Loucy (cell line): Measurements from ENCODE around the gene CLCC1.
"Not testable (repeated sequence)": the region's sequence is repeated elsewhere in the genome, so short reads cannot be mapped to it uniquely, and the experiment has no call there.

Source experiments
- H2AFZ ChIP-seq: fragments of 200-600 bp; sonication (generic); 2 replicates; pipeline ENCODE4 v1.6.0; 2016; ENCODE audit warnings: antibody characterized with exemption, mild to moderate bottlenecking, low read length, moderate library complexity
- H3F3A ChIP-seq: fragments of 200-600 bp; 2 replicates; pipeline ENCODE4 v1.6.0; 2016; ENCODE audit warnings: antibody characterized with exemption, low read depth, mild to moderate bottlenecking
- H3K27me3 ChIP-seq: fragments of 200-600 bp; sonication (generic); 2 replicates; pipeline ENCODE4 v1.6.1; 2014; ENCODE audit warnings: low read length, mild to moderate bottlenecking; ENCODE audit not compliant: insufficient read depth, poor library complexity, severe bottlenecking
- H3K36me3 ChIP-seq: fragments of 200-600 bp; sonication (generic); 2 replicates; pipeline ENCODE4 v1.6.1; 2016; ENCODE audit warnings: low read length; ENCODE audit not compliant: insufficient read depth
- H3K4me1 ChIP-seq: fragments of 200-600 bp; sonication (generic); 2 replicates; pipeline ENCODE4 v1.5.1; 2014; ENCODE audit warnings: low read length, mild to moderate bottlenecking; ENCODE audit not compliant: insufficient read depth, poor library complexity, severe bottlenecking
- H3K4me2 ChIP-seq: fragments of 200-600 bp; sonication (generic); 2 replicates; pipeline ENCODE4 v1.6.0; 2014; ENCODE audit warnings: antibody characterized with exemption, low read length, low read depth, mild to moderate bottlenecking; ENCODE audit not compliant: poor library complexity, severe bottlenecking
- H3K4me3 ChIP-seq: fragments of 200-600 bp; sonication (generic); 2 replicates; pipeline ENCODE4 v1.5.1; 2014; ENCODE audit warnings: low read length, mild to moderate bottlenecking, mixed read lengths; ENCODE audit not compliant: poor library complexity, severe bottlenecking
- H3K79me2 ChIP-seq: fragments of 200-600 bp; sonication (generic); 2 replicates; pipeline ENCODE4 v1.6.1; 2014; ENCODE audit warnings: low read length; ENCODE audit not compliant: insufficient read depth
- H3K9ac ChIP-seq: fragments of 200-600 bp; sonication (generic); 2 replicates; pipeline ENCODE4 v1.6.0; 2014; ENCODE audit warnings: mild to moderate bottlenecking, low read depth, low read length, moderate library complexity; ENCODE audit not compliant: poor library complexity, severe bottlenecking
- H3K9me2 ChIP-seq: fragments of 200-600 bp; sonication (generic); replicated peaks from 2 replicates; pipeline ENCODE4 v1.6.1; 2016; ENCODE audit warnings: low read depth, low read length, mixed read lengths
- H3K9me3 ChIP-seq: fragments of 200-600 bp; sonication (generic); 2 replicates; pipeline ENCODE4 v1.6.1; 2014; ENCODE audit warnings: mild to moderate bottlenecking, antibody characterized with exemption, low read length, low read depth; ENCODE audit not compliant: insufficient read depth
- H4K20me1 ChIP-seq: fragments of 200-600 bp; sonication (generic); 2 replicates; pipeline ENCODE4 v1.6.0; 2014; ENCODE audit warnings: antibody characterized with exemption, low read length, mild to moderate bottlenecking; ENCODE audit not compliant: insufficient read depth, poor library complexity, severe bottlenecking
- CTCF ChIP-seq: fragments of 200-600 bp; sonication (generic); conservative IDR thresholded peaks from 2 replicates; pipeline ENCODE4 v1.5.1; 2014; ENCODE audit warnings: mild to moderate bottlenecking, antibody characterized with exemption, low read length
- EZH2phosphoT487 ChIP-seq: fragments of 200-600 bp; IDR thresholded peaks from 2 replicates; pipeline ENCODE4 v1.6.1; 2018; ENCODE audit warnings: antibody characterized with exemption, mild to moderate bottlenecking, moderate library complexity, borderline replicate concordance

The CLCC1 gene

GRCh38 chr1:108933944-108934343 lies 29.3 kb downstream of the CLCC1 start:
- Histone ChIP-seq H3K9ac (no peak overlapping the region), H3K4me1 (no peaks in the 10 kb centered on the region), H3F3A (no peaks in the 10 kb centered on the region), H3K36me3 (peaks cover 27% of the 10 kb centered on the region), H3K4me3 (no peak overlapping the region), H4K20me1 (no peaks in the 10 kb centered on the region), H3K27me3 (no peaks in the 10 kb centered on the region), H3K9me2 (no peaks in the 10 kb centered on the region), H3K79me2 (no peaks in the 10 kb centered on the region), H3K4me2 (no peak overlapping the region), H2AFZ (no peak overlapping the region), H3K9me3 (no peaks in the 10 kb centered on the region)
- TF ChIP-seq EZH2phosphoT487 (no peak), CTCF (no peak)

- not testable (repeated sequence) for H3K9me2 ChIP-seq, H3K4me1 ChIP-seq, H3K9ac ChIP-seq, H4K20me1 ChIP-seq, H3F3A ChIP-seq, H3K4me3 ChIP-seq, H3K9me3 ChIP-seq, H3K79me2 ChIP-seq, H3K4me2 ChIP-seq, H2AFZ ChIP-seq, H3K27me3 ChIP-seq
- peaks cover 57% of the 10 kb centered on the region for H3K36me3 ChIP-seq
These were observed 35.7 kb downstream of the CLCC1 start for GRCh38 chr1:108927565-108927964.

GRCh38 chr1:108925920-108926319 lies 37.4 kb downstream of the CLCC1 start:
- no peaks in the 10 kb centered on the region for H3K79me2 ChIP-seq
- no peak overlapping the region for H2AFZ ChIP-seq
- H3K9me2 ChIP-seq, result no peaks in the 10 kb centered on the region
- H3K4me2 ChIP-seq, result no peak overlapping the region
- no peak for TF ChIP-seq EZH2phosphoT487
- no peak for TF ChIP-seq CTCF
- no peak overlapping the region for H3K9ac ChIP-seq
- H3K4me1 ChIP-seq, result no peaks in the 10 kb centered on the region
- no peaks in the 10 kb centered on the region for H3K27me3 ChIP-seq
- no peak overlapping the region for H3K4me3 ChIP-seq
- no peaks in the 10 kb centered on the region for H3F3A ChIP-seq
- H4K20me1 ChIP-seq, result no peaks in the 10 kb centered on the region
- H3K9me3 ChIP-seq, result no peaks in the 10 kb centered on the region
- H3K36me3 ChIP-seq, result peaks cover 50% of the 10 kb centered on the region

GRCh38 chr1:108916788-108917187 lies 46.5 kb downstream of the CLCC1 start:
- Histone ChIP-seq H3K9me2 (no peaks in the 10 kb centered on the region), H3K4me2 (no peak overlapping the region), H3K27me3 (no peaks in the 10 kb centered on the region), H3F3A (no peaks in the 10 kb centered on the region), H4K20me1 (no peaks in the 10 kb centered on the region), H3K36me3 (peaks cover 6% of the 10 kb centered on the region; the same call in 1 of the 2 replicates), H3K4me1 (no peaks in the 10 kb centered on the region), H3K9ac (no peak overlapping the region), H3K79me2 (no peaks in the 10 kb centered on the region), H3K4me3 (no peak overlapping the region), H2AFZ (no peak overlapping the region), H3K9me3 (no peaks in the 10 kb centered on the region)
- TF ChIP-seq EZH2phosphoT487 (no peak), CTCF (no peak)
